Heart left ventricle (tissue), 13 donors: ENCODE results near the gene SCGB1C1.
"Not testable (repeated sequence)": the region's sequence is repeated elsewhere in the genome, so short reads cannot be mapped to it uniquely, and the experiment has no call there.

Experiments used
- POLR2A ChIP-seq, 2 donors: fragments of 450-650 bp; IDR thresholded peaks; one replicate each; pipeline ENCODE4 v1.6.1; 2017; ENCODE audit warnings: antibody characterized with exemption in 2 of 2, mild to moderate bottlenecking in 2 of 2, moderate library complexity in 2 of 2
- TF ChIP-seq, protein P1 (sequence below), 12 donors: fragments of 200-600 bp; sonication (generic) in 4 of 12; IDR thresholded peaks; one replicate each; pipeline versions ENCODE4 v1.5.0 to v1.8.0; 2018 to 2022; ENCODE audit warnings: antibody characterized with exemption in 12 of 12, mild to moderate bottlenecking in 5 of 12
- donor health status: ischemic (EF 13 %, LVEDD 7.1; RV severe dilation, severe dysfunction).
- donor health status: DM: no; HTN: yes; CAD: no.
- donor health status: DM: no; HTN: no; CAD: no.
- donor health status: ischemic (EF 25% LVEDD 6.9; RV normal size, moderate dysfunction).
- donor health status: ischemic (EF 25% LVEDD 5.7; RV mildly dilated, moderate dysfunction).
- donor health status: ischemic (EF 35%, LVEDD 5.7; RV mildly dilated, moderate dysfunction).
- donor health status: nonischemic (EF 11% LVEDD 7.7; RV severe dilation, severe dysfunction).
- donor health status: DM: yes; HTN: yes; CAD: no.
- donor health status: PGD.
- donor health status: ischemic (EF 29% LVEDD 5.4; RV normal size, mild dysfunction).
- donor health status: nonischemic (EF 23%, LVEDD 6.1; RV moderate dilation, normal function).

GRCh38 chr11:193481-193880 lies 603 bp downstream of the SCGB1C1 start:
- TF ChIP-seq POLR2A (IDR thresholded peaks at IDR 0.05), result not testable (repeated sequence)
- TF ChIP-seq, protein P1, sequence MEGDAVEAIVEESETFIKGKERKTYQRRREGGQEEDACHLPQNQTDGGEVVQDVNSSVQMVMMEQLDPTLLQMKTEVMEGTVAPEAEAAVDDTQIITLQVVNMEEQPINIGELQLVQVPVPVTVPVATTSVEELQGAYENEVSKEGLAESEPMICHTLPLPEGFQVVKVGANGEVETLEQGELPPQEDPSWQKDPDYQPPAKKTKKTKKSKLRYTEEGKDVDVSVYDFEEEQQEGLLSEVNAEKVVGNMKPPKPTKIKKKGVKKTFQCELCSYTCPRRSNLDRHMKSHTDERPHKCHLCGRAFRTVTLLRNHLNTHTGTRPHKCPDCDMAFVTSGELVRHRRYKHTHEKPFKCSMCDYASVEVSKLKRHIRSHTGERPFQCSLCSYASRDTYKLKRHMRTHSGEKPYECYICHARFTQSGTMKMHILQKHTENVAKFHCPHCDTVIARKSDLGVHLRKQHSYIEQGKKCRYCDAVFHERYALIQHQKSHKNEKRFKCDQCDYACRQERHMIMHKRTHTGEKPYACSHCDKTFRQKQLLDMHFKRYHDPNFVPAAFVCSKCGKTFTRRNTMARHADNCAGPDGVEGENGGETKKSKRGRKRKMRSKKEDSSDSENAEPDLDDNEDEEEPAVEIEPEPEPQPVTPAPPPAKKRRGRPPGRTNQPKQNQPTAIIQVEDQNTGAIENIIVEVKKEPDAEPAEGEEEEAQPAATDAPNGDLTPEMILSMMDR (IDR thresholded peaks at IDR 0.05), result not testable (repeated sequence)
